MM.1S (cell line): ENCODE measurements around the gene CXorf49.
"Not testable (repeated sequence)": the region's sequence is repeated elsewhere in the genome, so short reads cannot be mapped to it uniquely, and the experiment has no call there.

Source experiments
- CTCF ChIP-seq: fragments of 300-600 bp; sonication (generic); IDR thresholded peaks from 2 replicates; pipeline ENCODE4 v1.5.1; 2016; ENCODE audit warnings: antibody characterized with exemption, low read length, mixed read lengths
- EZH2 ChIP-seq: fragments of 300-600 bp; sonication (generic); optimal IDR thresholded peaks from 2 replicates; pipeline ENCODE3; 2017; ENCODE audit warnings: low read depth, mild to moderate bottlenecking, antibody characterized with exemption, low read length, mixed read lengths

DNA sequence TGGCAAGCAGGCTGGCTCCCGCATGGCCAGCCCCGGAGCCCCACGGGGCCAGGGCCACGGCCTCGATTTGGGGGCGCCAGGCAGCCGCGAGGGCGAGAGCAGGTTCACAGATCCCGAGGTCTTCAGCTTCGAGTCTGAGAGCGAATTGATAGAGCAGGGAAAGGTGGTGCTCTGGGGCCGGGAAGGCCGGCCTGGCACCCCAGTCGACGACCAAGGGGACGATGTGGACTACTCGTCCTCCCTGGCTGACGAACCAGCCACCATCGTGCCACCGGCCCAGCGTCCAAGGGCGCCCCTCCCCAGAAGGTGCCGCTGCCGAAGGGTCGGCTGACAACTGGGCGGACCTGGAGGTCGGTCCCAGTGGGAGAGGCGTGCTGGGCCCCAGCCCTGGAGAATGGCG is 1.1 kb upstream of the CXorf49 start:
- not testable (repeated sequence) for TF ChIP-seq CTCF, EZH2
